PFSK-1 (cell line): ENCODE measurements around the gene ITGBL1.

ENCODE experiments used
- FOXP2 ChIP-seq: optimal IDR thresholded peaks from 2 replicates; pipeline ENCODE3; 2011; ENCODE audit warnings: borderline replicate concordance, control low read depth, inconsistent platforms; ENCODE audit not compliant: insufficient read depth; ENCODE audit errors: extremely low read length, extremely low read depth
- POLR2AphosphoS5 ChIP-seq: IDR thresholded peaks from 2 replicates; pipeline ENCODE4 v1.6.1; 2012; ENCODE audit warnings: low read depth, mild to moderate bottlenecking, control low read depth, low read length, moderate library complexity
- SIN3A ChIP-seq: IDR thresholded peaks from 2 replicates; pipeline ENCODE4 v1.6.1; 2012; ENCODE audit warnings: mild to moderate bottlenecking, low read length, moderate library complexity, borderline replicate concordance; ENCODE audit not compliant: insufficient read depth
- TAF1 ChIP-seq: IDR thresholded peaks from 2 replicates; pipeline ENCODE4 v1.6.1; 2012; ENCODE audit warnings: low read length, control low read depth, borderline replicate concordance; ENCODE audit not compliant: insufficient read depth
- TF ChIP-seq, protein P1 (sequence below), 2 experiments: IDR thresholded peaks; 2 replicates each; pipeline versions ENCODE4 v1.6.1 to v1.8.0; 2011 to 2012; ENCODE audit warnings: low read depth in 2 of 2, low read length in 2 of 2, control low read depth in 1 of 2, inconsistent platforms in 1 of 2, mild to moderate bottlenecking in 1 of 2, moderate library complexity in 1 of 2; ENCODE audit not compliant: insufficient read depth in 1 of 2

The ITGBL1 gene

DNA sequence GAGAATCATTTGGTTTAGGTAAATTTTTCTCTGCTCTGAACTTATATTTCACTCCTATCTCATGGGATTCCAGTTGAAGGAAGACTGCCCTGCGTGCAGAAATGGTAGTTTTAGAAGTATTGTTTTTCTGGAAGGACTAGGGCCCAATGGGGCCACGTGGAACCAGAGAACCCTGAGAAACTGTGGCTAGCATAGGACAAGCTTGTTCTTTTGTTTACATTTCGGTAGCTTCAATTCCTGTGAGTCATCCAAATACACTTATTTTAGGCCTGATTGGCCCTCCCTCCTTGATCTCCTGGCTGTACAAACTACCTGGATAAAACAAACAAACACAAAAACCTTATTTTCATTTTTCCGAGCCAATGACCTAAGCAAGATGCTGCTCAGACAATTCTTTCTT lies 124.0 kb downstream of the ITGBL1 start:
- TF ChIP-seq TAF1 (no peak), POLR2AphosphoS5 (no peak), SIN3A (no peak), FOXP2 (no peak)
- TF ChIP-seq, protein P1, sequence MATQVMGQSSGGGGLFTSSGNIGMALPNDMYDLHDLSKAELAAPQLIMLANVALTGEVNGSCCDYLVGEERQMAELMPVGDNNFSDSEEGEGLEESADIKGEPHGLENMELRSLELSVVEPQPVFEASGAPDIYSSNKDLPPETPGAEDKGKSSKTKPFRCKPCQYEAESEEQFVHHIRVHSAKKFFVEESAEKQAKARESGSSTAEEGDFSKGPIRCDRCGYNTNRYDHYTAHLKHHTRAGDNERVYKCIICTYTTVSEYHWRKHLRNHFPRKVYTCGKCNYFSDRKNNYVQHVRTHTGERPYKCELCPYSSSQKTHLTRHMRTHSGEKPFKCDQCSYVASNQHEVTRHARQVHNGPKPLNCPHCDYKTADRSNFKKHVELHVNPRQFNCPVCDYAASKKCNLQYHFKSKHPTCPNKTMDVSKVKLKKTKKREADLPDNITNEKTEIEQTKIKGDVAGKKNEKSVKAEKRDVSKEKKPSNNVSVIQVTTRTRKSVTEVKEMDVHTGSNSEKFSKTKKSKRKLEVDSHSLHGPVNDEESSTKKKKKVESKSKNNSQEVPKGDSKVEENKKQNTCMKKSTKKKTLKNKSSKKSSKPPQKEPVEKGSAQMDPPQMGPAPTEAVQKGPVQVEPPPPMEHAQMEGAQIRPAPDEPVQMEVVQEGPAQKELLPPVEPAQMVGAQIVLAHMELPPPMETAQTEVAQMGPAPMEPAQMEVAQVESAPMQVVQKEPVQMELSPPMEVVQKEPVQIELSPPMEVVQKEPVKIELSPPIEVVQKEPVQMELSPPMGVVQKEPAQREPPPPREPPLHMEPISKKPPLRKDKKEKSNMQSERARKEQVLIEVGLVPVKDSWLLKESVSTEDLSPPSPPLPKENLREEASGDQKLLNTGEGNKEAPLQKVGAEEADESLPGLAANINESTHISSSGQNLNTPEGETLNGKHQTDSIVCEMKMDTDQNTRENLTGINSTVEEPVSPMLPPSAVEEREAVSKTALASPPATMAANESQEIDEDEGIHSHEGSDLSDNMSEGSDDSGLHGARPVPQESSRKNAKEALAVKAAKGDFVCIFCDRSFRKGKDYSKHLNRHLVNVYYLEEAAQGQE (IDR thresholded peaks at IDR 0.05; ENCODE audit: insufficient read depth in 1 of 2, low read depth in 2 of 2, low read length in 2 of 2): no peak

DNA sequence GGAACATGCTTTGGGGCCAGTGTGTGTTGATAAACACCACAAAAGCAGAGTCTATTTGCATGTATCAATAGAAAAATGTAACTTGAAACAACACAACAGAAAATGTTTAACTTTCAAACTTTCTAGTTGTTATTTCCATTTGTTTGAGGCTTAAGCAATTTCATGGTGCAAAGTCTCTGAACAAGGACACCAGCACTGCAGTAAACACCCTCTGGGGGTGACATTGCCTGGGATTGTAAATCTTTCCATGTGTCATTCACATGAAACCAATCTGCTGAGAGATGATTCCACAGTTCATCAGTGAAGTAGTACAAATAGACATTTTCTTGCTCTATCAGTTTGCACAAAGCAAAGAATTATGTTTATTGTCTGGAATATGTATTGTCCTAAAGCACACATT lies 124.5 kb downstream of the ITGBL1 start:
- TF ChIP-seq TAF1 (no peak), POLR2AphosphoS5 (no peak), FOXP2 (no peak), SIN3A (no peak)
- TF ChIP-seq, protein P1 (IDR thresholded peaks at IDR 0.05; ENCODE audit: insufficient read depth in 1 of 2, low read depth in 2 of 2, low read length in 2 of 2): no peak

DNA sequence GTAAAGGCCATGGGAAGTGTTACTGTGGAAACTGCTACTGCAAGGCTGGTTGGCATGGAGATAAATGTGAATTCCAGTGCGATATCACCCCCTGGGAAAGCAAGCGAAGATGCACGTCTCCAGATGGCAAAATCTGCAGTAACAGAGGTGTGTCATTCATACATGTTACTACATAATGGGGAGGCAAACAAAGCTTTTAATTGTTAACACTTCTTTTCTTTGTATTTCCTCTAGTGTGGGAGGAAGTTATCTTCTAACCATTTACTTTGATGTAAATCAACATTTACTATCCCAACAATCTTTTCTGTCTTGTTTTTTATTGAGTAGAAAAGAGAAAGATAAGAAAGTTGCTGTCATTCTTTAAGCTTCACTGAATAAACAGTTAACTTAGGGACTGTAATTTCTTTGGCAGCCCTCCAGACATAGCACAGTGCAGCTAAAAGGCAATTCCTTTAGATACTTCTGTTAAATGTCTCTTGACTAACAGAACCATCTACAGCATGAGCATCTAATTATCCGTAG lies 126.9 kb downstream of the ITGBL1 start:
- TF ChIP-seq TAF1: no peak
- TF ChIP-seq, protein P1 (IDR thresholded peaks at IDR 0.05; ENCODE audit: insufficient read depth in 1 of 2, low read depth in 2 of 2, low read length in 2 of 2): no peak
- no peak for TF ChIP-seq POLR2AphosphoS5
- no peak for TF ChIP-seq SIN3A
- no peak for TF ChIP-seq FOXP2

DNA sequence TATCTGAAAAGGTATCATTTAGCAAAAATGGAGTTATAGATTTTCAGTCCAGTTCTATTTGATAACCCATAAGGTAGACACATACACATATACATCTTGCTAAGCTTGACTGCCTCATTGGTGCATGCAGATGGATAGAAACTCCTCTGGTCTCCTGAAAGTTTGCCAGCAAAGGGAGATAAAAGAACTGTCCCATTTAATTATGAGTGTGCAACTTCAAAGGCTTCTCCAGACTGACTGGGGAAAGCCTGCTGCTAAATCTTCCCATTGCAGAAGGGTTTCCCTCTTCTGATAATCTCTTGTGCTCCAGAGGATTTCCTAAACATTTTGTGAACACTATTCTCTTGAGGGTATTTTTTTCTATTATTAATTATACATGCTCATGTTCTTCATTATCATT lies 131.9 kb downstream of the ITGBL1 start:
- no peak for TF ChIP-seq POLR2AphosphoS5
- no peak for TF ChIP-seq SIN3A
- TF ChIP-seq TAF1: no peak
- TF ChIP-seq, protein P1 (IDR thresholded peaks at IDR 0.05; ENCODE audit: insufficient read depth in 1 of 2, low read depth in 2 of 2, low read length in 2 of 2): no peak
- no peak for TF ChIP-seq FOXP2

DNA sequence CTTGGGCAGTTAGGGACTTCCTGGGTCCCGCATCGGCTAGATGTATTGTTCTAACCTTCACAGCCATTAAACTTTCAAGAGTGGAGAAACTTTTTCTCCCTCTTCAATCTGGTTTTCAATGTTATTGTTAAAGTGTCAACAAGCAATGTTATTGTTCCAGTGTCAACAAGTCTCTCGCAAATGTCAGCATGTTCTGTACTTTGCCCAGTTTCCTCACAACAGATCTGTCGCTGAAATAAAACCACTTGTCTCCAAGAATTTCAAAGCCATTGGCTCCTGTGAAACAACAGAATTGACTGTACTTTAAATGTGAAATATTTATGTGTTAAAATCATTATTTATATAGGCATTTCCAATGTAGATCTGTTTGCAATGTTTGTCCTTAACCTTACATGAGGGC lies 138.0 kb downstream of the ITGBL1 start:
- no peak for TF ChIP-seq POLR2AphosphoS5
- no peak for TF ChIP-seq SIN3A
- TF ChIP-seq, protein P1 (IDR thresholded peaks at IDR 0.05; ENCODE audit: insufficient read depth in 1 of 2, low read depth in 2 of 2, low read length in 2 of 2): no peak
- no peak for TF ChIP-seq FOXP2
- TF ChIP-seq TAF1: no peak
